AG09319 (cell line): Measurements from ENCODE around the gene KMT5B.
A peak's percentile ranks its signal among the peaks of the same experiment; 100 is the strongest.

ENCODE experiments used
- DNase-seq: peaks from one replicate; pipeline ENCODE4 v3.0.0-alpha.2; 2010; ENCODE audit warnings: low read depth; ENCODE audit errors: extremely low read depth
- CTCF ChIP-seq: IDR thresholded peaks from 2 replicates; pipeline ENCODE4 v1.5.1; 2011; ENCODE audit warnings: low read depth, mild to moderate bottlenecking, inconsistent platforms, low read length, moderate library complexity

Gene KMT5B

GRCh38 chr11:68204402-68204801 lies 8.7 kb downstream of the KMT5B start:
- no peak for DNase-seq
- TF ChIP-seq CTCF = no peak

DNA sequence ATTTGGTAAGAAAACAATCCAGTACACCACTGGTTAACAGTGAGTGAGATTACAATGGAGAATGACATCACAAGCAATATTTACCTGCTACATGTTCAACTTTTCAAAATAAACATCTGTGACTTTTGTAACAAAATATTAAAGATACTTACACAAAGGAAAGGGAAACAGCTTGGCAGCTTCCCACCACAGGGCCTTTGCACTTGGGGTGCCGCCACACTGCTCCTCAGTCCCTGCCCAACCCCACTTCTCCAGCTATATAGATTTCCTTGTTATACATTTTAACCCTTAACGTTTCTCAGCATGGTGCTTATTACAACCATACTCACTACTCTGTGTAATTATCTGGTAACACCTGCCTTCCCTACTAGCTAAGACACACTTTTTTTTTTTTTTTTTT lies 10.9 kb downstream of the KMT5B start:
- no peak for TF ChIP-seq CTCF
- no peak for DNase-seq

DNA sequence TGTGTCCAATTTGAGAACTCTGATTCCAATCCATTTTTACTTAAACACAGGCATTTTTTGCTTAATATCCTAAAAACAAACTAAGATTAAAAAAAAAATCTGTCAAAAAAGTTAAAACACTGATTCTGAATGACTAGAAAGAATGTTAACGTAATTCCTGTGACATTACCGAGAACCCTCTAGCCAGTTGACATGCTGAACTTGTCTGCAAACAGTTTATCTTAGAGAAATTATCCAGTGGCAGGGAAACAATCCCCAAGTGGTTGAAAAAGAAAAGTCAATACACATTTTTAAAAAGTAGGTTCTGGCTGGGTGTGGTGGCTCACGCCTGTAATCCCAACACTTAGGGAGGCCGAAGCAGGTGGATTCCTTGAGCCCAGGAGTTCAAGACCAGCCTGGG lies 11.6 kb downstream of the KMT5B start:
- no peak for DNase-seq
- TF ChIP-seq CTCF = no peak

- DNase-seq = peak; percentile 61
- no peak for TF ChIP-seq CTCF
Observed at GRCh38 chr11:68200639-68201038, 12.5 kb downstream of the KMT5B start.

GRCh38 chr11:68199295-68199987 lies 13.7 kb downstream of the KMT5B start:
- no peak for TF ChIP-seq CTCF
- DNase-seq = no peak

DNA sequence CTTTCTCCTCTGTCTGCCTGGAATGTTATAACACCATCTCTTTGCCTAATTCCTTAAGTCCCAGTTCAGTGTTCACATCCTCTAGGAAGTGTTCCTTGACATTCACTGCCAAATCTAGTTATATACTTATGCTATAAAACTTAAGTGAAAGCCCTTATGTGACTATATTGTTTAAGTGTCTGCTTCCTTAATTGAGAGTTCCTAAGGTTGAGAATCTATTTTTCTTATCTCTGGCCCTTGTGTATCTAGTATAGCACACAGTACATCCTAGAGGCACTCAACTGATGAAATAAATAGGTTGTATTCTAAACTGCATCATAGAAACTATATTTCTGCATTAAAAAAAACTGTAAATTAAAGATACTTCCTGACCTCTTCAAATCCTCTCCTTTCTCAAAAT lies 16.9 kb downstream of the KMT5B start:
- DNase-seq = no peak
- no peak for TF ChIP-seq CTCF

DNA sequence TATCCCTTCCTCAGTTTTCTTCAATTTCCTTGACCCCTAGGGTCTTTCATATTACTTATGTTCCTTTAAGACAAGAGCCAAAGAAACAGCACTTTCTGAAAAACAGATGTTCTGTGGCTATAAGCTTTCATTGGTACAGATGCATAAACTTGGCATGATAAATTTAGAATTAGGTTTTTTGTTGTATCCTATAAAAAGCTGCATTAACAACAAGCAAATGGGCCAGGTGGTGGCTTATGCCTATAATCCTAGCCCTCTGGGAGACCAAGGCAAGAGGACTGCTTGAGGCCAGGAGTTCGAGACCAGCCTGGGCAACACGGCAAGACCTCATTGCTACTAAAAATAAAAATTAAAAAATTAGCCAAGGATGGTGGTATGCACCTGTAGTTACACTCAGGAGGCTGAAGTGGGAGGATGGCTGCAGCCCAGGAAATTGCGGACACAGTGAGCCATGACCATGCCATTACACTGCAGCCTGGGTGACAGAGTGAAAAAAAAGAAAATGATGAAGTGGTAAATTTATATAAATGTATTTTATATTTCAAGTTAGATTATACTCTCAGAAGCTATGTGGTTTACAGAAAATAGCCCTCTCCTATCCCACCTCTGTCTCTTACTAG lies 18.3 kb downstream of the KMT5B start:
- TF ChIP-seq CTCF = no peak

More for the DNA sequence above, 18.3 kb downstream of the KMT5B start:
- no peak for DNase-seq
